ENCODE results near the gene PAM.
"Not testable (repeated sequence)": the region's sequence is repeated elsewhere in the genome, so short reads cannot be mapped to it uniquely, and the experiment has no call there.

PAM gene

GRCh38 chr5:102903074-102903871, 148.2 kb downstream of the PAM start:
- DNase-seq, result no peak

GRCh38 chr5:102905056-102905455, 150.0 kb downstream of the PAM start:
- DNase-seq, result no peak

GRCh38 chr5:102907099-102907498, 152.0 kb downstream of the PAM start:
- DNase-seq, result not testable (repeated sequence)

GRCh38 chr5:102910240-102911226, 155.4 kb downstream of the PAM start:
- DNase-seq, result no peak

- DNase-seq, result no peak
Measured at GRCh38 chr5:102911973-102912372, 156.9 kb downstream of the PAM start.

GRCh38 chr5:102916109-102916508, 161.0 kb downstream of the PAM start:
- DNase-seq, result no peak

GRCh38 chr5:102918986-102919610, 164.0 kb downstream of the PAM start:
- DNase-seq, result no peak

GRCh38 chr5:102920762-102921161, 165.7 kb downstream of the PAM start:
- DNase-seq, result no peak

GRCh38 chr5:102921341-102922044, 166.4 kb downstream of the PAM start:
- no peak for DNase-seq

GRCh38 chr5:102922111-102922720, 167.1 kb downstream of the PAM start:
- DNase-seq, result no peak

- no peak for DNase-seq
Measured at GRCh38 chr5:102922799-102923477, 167.8 kb downstream of the PAM start.

- DNase-seq, result no peak
Measured at GRCh38 chr5:102924963-102925362, 169.9 kb downstream of the PAM start.

- no peak for DNase-seq
Measured at GRCh38 chr5:102927007-102927406, 171.9 kb downstream of the PAM start.

GRCh38 chr5:102930244-102930643, 175.1 kb downstream of the PAM start:
- no peak for DNase-seq

- DNase-seq, result no peak
Measured at GRCh38 chr5:102931085-102931725, 176.1 kb downstream of the PAM start.

- no peak for DNase-seq
Measured at GRCh38 chr5:102932781-102933180, 177.7 kb downstream of the PAM start.

- DNase-seq, result no peak
Measured at GRCh38 chr5:102933316-102933715, 178.2 kb downstream of the PAM start.

GRCh38 chr5:102933721-102934459, 178.8 kb downstream of the PAM start:
- DNase-seq, result no peak

GRCh38 chr5:102937894-102938293, 182.8 kb downstream of the PAM start:
- no peak for DNase-seq

GRCh38 chr5:102941111-102941510, 186.0 kb downstream of the PAM start:
- DNase-seq, result no peak
